IMR-90 (cell line): ENCODE results near the gene TSC22D3. TPM values are rescaled to one million over a fixed set of nuclear protein-coding genes. Genes with fewer than 3 reads are reported as not detected.
A peak's percentile ranks its signal among the peaks of the same experiment; 100 is the strongest.

Source experiments
- ATAC-seq: fragments of 200-7000 bp; cut with Tn5 transposase; 2 replicates; pipeline ENCODE4 v1.9.1; 2020; ENCODE audit warnings: low read depth, mild to moderate bottlenecking, moderate library complexity
- BruUV-seq: library from RNA; stranded (reverse); fragments of 400-500 nt; replicated peaks from 2 replicates; lab custom pipeline; 2021; lab: Mats Ljungman, UMichigan
- CTCF ChIA-PET: fragments of 300-600 bp; formaldehyde crosslinking; extraction: SDS; loops from one replicate; lab custom pipeline; 2021; ENCODE audit warnings: antibody characterized with exemption; lab: Yijun Ruan, JAX
- POLR2A ChIA-PET: fragments of 300-600 bp; sonication (Branson Sonifier 250); formaldehyde crosslinking; loops from one replicate; lab custom pipeline; 2022; ENCODE audit warnings: antibody characterized with exemption; ENCODE audit not compliant: unreplicated experiment; lab: Charles Lee
- DNase-seq: peaks from one replicate; pipeline ENCODE4 v3.0.0; 2013
- H2AFZ ChIP-seq: replicated peaks from 2 replicates; pipeline ENCODE3; 2013; ENCODE audit warnings: low read length, mild to moderate bottlenecking; ENCODE audit not compliant: poor library complexity
- H2AK5ac ChIP-seq: 2 replicates; pipeline ENCODE4 v1.6.1; 2013; ENCODE audit warnings: low read depth, low read length, inconsistent platforms
- H2AK9ac ChIP-seq: replicated peaks from 2 replicates; pipeline ENCODE3; 2013; ENCODE audit warnings: mild to moderate bottlenecking, low read depth, low read length, moderate library complexity; ENCODE audit not compliant: poor library complexity
- H2BK120ac ChIP-seq: 2 replicates; pipeline ENCODE4 v1.6.1; 2013; ENCODE audit warnings: low read depth, low read length, inconsistent platforms
- H2BK15ac ChIP-seq: 3 replicates; pipeline ENCODE4 v1.6.1; 2013; ENCODE audit warnings: low read depth, low read length, inconsistent platforms
- H2BK20ac ChIP-seq: 2 replicates; pipeline ENCODE4 v1.6.1; 2013; ENCODE audit warnings: low read depth, mild to moderate bottlenecking, inconsistent platforms, low read length, moderate library complexity
- H2BK5ac ChIP-seq: 2 replicates; pipeline ENCODE4 v1.6.1; 2013; ENCODE audit warnings: mild to moderate bottlenecking, low read depth, low read length, inconsistent platforms; ENCODE audit not compliant: poor library complexity, severe bottlenecking
- H3K14ac ChIP-seq: replicated peaks from 2 replicates; pipeline ENCODE4 v1.6.1; 2013; ENCODE audit warnings: low read depth, low read length, inconsistent platforms
- H3K18ac ChIP-seq: 2 replicates; pipeline ENCODE4 v1.6.1; 2013; ENCODE audit warnings: low read depth, low read length, control low read depth
- H3K23ac ChIP-seq: 2 replicates; pipeline ENCODE4 v1.6.1; 2013; ENCODE audit warnings: low read depth, low read length, inconsistent platforms
- H3K27ac ChIP-seq: 2 replicates; pipeline ENCODE4 v1.5.1; 2013; ENCODE audit warnings: mild to moderate bottlenecking, control low read depth, low read length; ENCODE audit not compliant: insufficient read depth
- H3K27me3 ChIP-seq: 2 replicates; pipeline ENCODE4 v1.6.1; 2013; ENCODE audit warnings: low read length; ENCODE audit not compliant: control insufficient read depth, insufficient read depth
- H3K36me3 ChIP-seq: 2 replicates; pipeline ENCODE4 v1.6.1; 2013; ENCODE audit warnings: low read length, mixed read lengths; ENCODE audit not compliant: control insufficient read depth, insufficient read depth
- H3K4ac ChIP-seq: 2 replicates; pipeline ENCODE4 v1.6.1; 2013; ENCODE audit warnings: low read depth, low read length, inconsistent platforms
- H3K4me1 ChIP-seq: 2 replicates; pipeline ENCODE4 v1.6.1; 2013; ENCODE audit warnings: low read length, mixed read lengths; ENCODE audit not compliant: control insufficient read depth, insufficient read depth
- H3K4me2 ChIP-seq: 2 replicates; pipeline ENCODE4 v1.6.1; 2013; ENCODE audit warnings: low read depth, mild to moderate bottlenecking, control low read depth, low read length, moderate library complexity
- H3K4me3 ChIP-seq: 2 replicates; pipeline ENCODE4 v1.5.1; 2013; ENCODE audit warnings: low read depth, mild to moderate bottlenecking, control low read depth, low read length, moderate library complexity; ENCODE audit not compliant: insufficient read depth
- H3K56ac ChIP-seq: 2 replicates; pipeline ENCODE4 v1.6.1; 2013; ENCODE audit warnings: low read length, inconsistent platforms; ENCODE audit not compliant: insufficient read depth; ENCODE audit errors: extremely low read depth
- H3K79me1 ChIP-seq, 2 experiments: 2 replicates each; pipeline ENCODE4 v1.6.1; 2013; ENCODE audit warnings: low read length in 2 of 2, inconsistent platforms in 1 of 2, low read depth in 1 of 2
- H3K9ac ChIP-seq: 2 replicates; pipeline ENCODE4 v1.6.1; 2013; ENCODE audit warnings: low read depth, low read length, control low read depth
- H3K9me1 ChIP-seq: 2 replicates; pipeline ENCODE4 v1.6.1; 2013; ENCODE audit warnings: low read length, inconsistent platforms; ENCODE audit not compliant: insufficient read depth
- H3K9me3 ChIP-seq: 2 replicates; pipeline ENCODE4 v1.6.1; 2013; ENCODE audit warnings: low read length; ENCODE audit not compliant: control insufficient read depth, insufficient read depth
- H4K20me1 ChIP-seq: 2 replicates; pipeline ENCODE4 v1.6.1; 2013; ENCODE audit warnings: low read length, inconsistent platforms; ENCODE audit not compliant: insufficient read depth
- H4K5ac ChIP-seq: 2 replicates; pipeline ENCODE4 v1.6.1; 2013; ENCODE audit warnings: mild to moderate bottlenecking, low read depth, low read length, control low read depth
- H4K8ac ChIP-seq, 2 experiments: 2 replicates each; pipeline ENCODE4 v1.6.1; 2013; ENCODE audit warnings: low read depth in 2 of 2, low read length in 2 of 2, control low read depth in 1 of 2, inconsistent platforms in 1 of 2
- H4K91ac ChIP-seq: 2 replicates; pipeline ENCODE4 v1.6.1; 2013; ENCODE audit warnings: low read depth, low read length, inconsistent platforms; ENCODE audit not compliant: insufficient read depth
- BHLHE40 ChIP-seq: fragments of 150-350 bp; IDR thresholded peaks from 2 replicates; pipeline ENCODE4 v1.6.1; 2016; ENCODE audit warnings: mild to moderate bottlenecking, low read depth, low read length
- CEBPB ChIP-seq: IDR thresholded peaks from 2 replicates; pipeline ENCODE4 v1.6.1; 2012; ENCODE audit warnings: low read depth, low read length, improper control_type of control experiment
- CHD1 ChIP-seq: IDR thresholded peaks from 2 replicates; pipeline ENCODE4 v1.6.1; 2012; ENCODE audit warnings: low read depth, low read length, improper control_type of control experiment
- CTCF ChIP-seq: conservative IDR thresholded peaks from 2 replicates; pipeline ENCODE4 v1.5.1; 2012; ENCODE audit warnings: mild to moderate bottlenecking, low read depth, low read length, improper control_type of control experiment
- ELK1 ChIP-seq: fragments of 150-350 bp; IDR thresholded peaks from 2 replicates; pipeline ENCODE4 v1.6.1; 2016; ENCODE audit warnings: low read depth, mild to moderate bottlenecking, low read length, moderate library complexity, borderline replicate concordance
- FOS ChIP-seq: fragments of 150-350 bp; IDR thresholded peaks from 2 replicates; pipeline ENCODE4 v1.6.1; 2016; ENCODE audit warnings: low read depth, low read length
- MAFK ChIP-seq: IDR thresholded peaks from 2 replicates; pipeline ENCODE4 v1.6.1; 2012; ENCODE audit warnings: low read depth, low read length, improper control_type of control experiment
- MXI1 ChIP-seq: IDR thresholded peaks from 2 replicates; pipeline ENCODE4 v1.6.1; 2012; ENCODE audit warnings: low read depth, mild to moderate bottlenecking, low read length, moderate library complexity, borderline replicate concordance
- NFE2L2 ChIP-seq: fragments of 150-350 bp; IDR thresholded peaks from 2 replicates; pipeline ENCODE4 v1.6.1; 2016; ENCODE audit warnings: low read depth, mild to moderate bottlenecking, low read length
- POLR2A ChIP-seq: IDR thresholded peaks from 2 replicates; pipeline ENCODE4 v1.6.1; 2012; ENCODE audit warnings: mild to moderate bottlenecking, low read depth, low read length
- RCOR1 ChIP-seq: IDR thresholded peaks from 2 replicates; pipeline ENCODE4 v1.6.1; 2012; ENCODE audit warnings: mild to moderate bottlenecking, low read length, improper control_type of control experiment; ENCODE audit not compliant: insufficient replicate concordance
- RFX5 ChIP-seq: IDR thresholded peaks from 2 replicates; pipeline ENCODE4 v1.8.0; 2012; ENCODE audit warnings: low read depth, mild to moderate bottlenecking, low read length, moderate library complexity
- USF2 ChIP-seq: fragments of 150-350 bp; IDR thresholded peaks from 2 replicates; pipeline ENCODE4 v1.6.1; 2017; ENCODE audit warnings: mild to moderate bottlenecking, antibody characterized with exemption, low read length, low read depth
- WGBS, 2 experiments: methylation state at CpG; one replicate each; pipeline versions ENCODE4 v1.1.5 to v1.1.7; 2013; ENCODE audit warnings: missing lambda C conversion rate in 2 of 2; ENCODE audit not compliant: insufficient read length in 1 of 2; ENCODE audit errors: extremely low coverage in 2 of 2; 5-methylcytosine and 5-hydroxymethylcytosine counted together
- dilution Hi-C: fragments of 300-500 bp; cut with HindIII; formaldehyde crosslinking; loops from one replicate; pipeline ENCODE4 v1.14.3; 2018; ENCODE audit warnings: low sequenced_read_pairs; ENCODE audit not compliant: unreplicated experiment
- in situ Hi-C: fragments of 300-500 bp; cut with MboI; formaldehyde crosslinking; loops from 3 replicates; pipeline ENCODE4 v1.14.3; 2019; ENCODE audit warnings: low sequenced_read_pairs, inconsistent platforms, mixed read lengths
- intact Hi-C: fragments of 100-400 bp; cut with micrococcal nuclease; formaldehyde crosslinking; loops from 2 replicates; pipeline ENCODE4 v1.10.0; 2022
- polyA plus RNA-seq, 3 experiments: library from polyadenylated mRNA; depleted of rRNA; stranded (reverse); fragments of >200 nt; gene quantifications; 2 replicates each; pipeline ENCODE4 v1.2.3, GENCODE V29; 2012; ENCODE audit warnings: low replicate concordance in 1 of 3
- total RNA-seq: library from RNA; depleted of rRNA; stranded (reverse); fragments of >200 nt; gene quantifications from 2 replicates; pipeline ENCODE4 v1.2.3, GENCODE V29; 2012

Gene TSC22D3
- total and polyA plus RNA-seq, 2 of the 4 experiments (the other 2 are of a cell fraction), result 9.9 to 14.0 TPM

GRCh38 chrX:107715331-107716117, 60.1 kb downstream of the TSC22D3 start:
- peak overlapping the region; percentile 64 for H3K14ac ChIP-seq
- H4K8ac ChIP-seq, result peak overlapping the region; percentile 54 to 59; a peak in 3 of 4 replicates
- peak overlapping the region; percentile 29 for H2AK9ac ChIP-seq
- H2AK5ac ChIP-seq, result no peak overlapping the region; the same call in 1 of the 2 replicates
- peak overlapping the region; percentile 20; the same call in 1 of the 2 replicates for H2BK120ac ChIP-seq
- peak overlapping the region; percentile 43 for H3K4me3 ChIP-seq
- in situ Hi-C loops (loop anchor here (5.0 kb wide), 1 partner anchor 38 kb away; no protein-coding TSS in a partner anchor), dilution Hi-C loops (no loop called here), intact Hi-C loops (loop anchor here (2.0 to 5.0 kb wide), 2 partner anchors 39 to 688 kb away; no protein-coding TSS in a partner anchor)
- DNase-seq (peak; percentile 23), ATAC-seq (peak; percentile 2)
- WGBS, 2 experiments, result 24% methylated on average over 11 of the region's 15 CpGs; no CpG with 5 or more reads in 1 of the 2 experiments
- POLR2A ChIA-PET, result interaction anchor here (0.6 kb wide), 1 partner anchor 64 kb away, joined by 4 read pairs; no protein-coding TSS in a partner anchor
- H4K5ac ChIP-seq, result peak overlapping the region; percentile 1; the same call in 1 of the 2 replicates
- peak overlapping the region; percentile 66 for H3K27ac ChIP-seq
- peaks cover 19% of the 10 kb centered on the region for H3K9me1 ChIP-seq
- no peak overlapping the region for H2BK15ac ChIP-seq
- peaks cover 7% of the 10 kb centered on the region for H3K27me3 ChIP-seq
- peaks cover 12% of the 10 kb centered on the region; the same call in 1 of the 2 replicates for H3K4me1 ChIP-seq
- no peaks in the 10 kb centered on the region for H3K9me3 ChIP-seq
- peak overlapping the region; percentile 13; the same call in 1 of the 2 replicates for H3K56ac ChIP-seq
- H3K18ac ChIP-seq, result peak overlapping the region; percentile 5; the same call in 1 of the 2 replicates
- peaks cover 0 to 14% of the 10 kb centered on the region in 2 experiments; a peak in 2 of 4 replicates for H3K79me1 ChIP-seq
- peak overlapping the region; percentile 58; the same call in 1 of the 2 replicates for H3K23ac ChIP-seq
- H3K9ac ChIP-seq, result peak overlapping the region; percentile 79
- H3K36me3 ChIP-seq, result peaks cover 3% of the 10 kb centered on the region; the same call in 1 of the 2 replicates
- peak overlapping the region; percentile 73 for H2AFZ ChIP-seq
- no peak overlapping the region for H2BK20ac ChIP-seq
- no peak overlapping the region; the same call in 1 of the 2 replicates for H4K91ac ChIP-seq
- CTCF ChIA-PET, result interaction anchor here (2.1 kb wide), 1 partner anchor 56 kb away, joined by 7 read pairs; no protein-coding TSS in a partner anchor
- H3K4me2 ChIP-seq, result peak overlapping the region; percentile 80
- peak overlapping the region; percentile 16 for H2BK5ac ChIP-seq
- H3K4ac ChIP-seq, result peak overlapping the region; percentile 68
- BruUV-seq, result no TSS peak
- no peaks in the 10 kb centered on the region for H4K20me1 ChIP-seq
- no peak for TF ChIP-seq MAFK
- TF ChIP-seq CHD1, result no peak
- TF ChIP-seq CEBPB, result no peak
- TF ChIP-seq CTCF, result no peak
- TF ChIP-seq RFX5, result no peak
- TF ChIP-seq POLR2A, result no peak
- no peak for TF ChIP-seq RCOR1
- TF ChIP-seq BHLHE40, result no peak
- no peak for TF ChIP-seq ELK1
- no peak for TF ChIP-seq NFE2L2
- TF ChIP-seq USF2, result no peak
- no peak for TF ChIP-seq MXI1
- no peak for TF ChIP-seq FOS
